GM18520 (cell line): ENCODE results near the gene ZNF219.

Experiments used
- ATAC-seq: cut with Tn5 transposase; IDR thresholded peaks from one replicate; pipeline ENCODE4 v1.9.1; 2021; ENCODE audit not compliant: unreplicated experiment

The ZNF219 gene

DNA sequence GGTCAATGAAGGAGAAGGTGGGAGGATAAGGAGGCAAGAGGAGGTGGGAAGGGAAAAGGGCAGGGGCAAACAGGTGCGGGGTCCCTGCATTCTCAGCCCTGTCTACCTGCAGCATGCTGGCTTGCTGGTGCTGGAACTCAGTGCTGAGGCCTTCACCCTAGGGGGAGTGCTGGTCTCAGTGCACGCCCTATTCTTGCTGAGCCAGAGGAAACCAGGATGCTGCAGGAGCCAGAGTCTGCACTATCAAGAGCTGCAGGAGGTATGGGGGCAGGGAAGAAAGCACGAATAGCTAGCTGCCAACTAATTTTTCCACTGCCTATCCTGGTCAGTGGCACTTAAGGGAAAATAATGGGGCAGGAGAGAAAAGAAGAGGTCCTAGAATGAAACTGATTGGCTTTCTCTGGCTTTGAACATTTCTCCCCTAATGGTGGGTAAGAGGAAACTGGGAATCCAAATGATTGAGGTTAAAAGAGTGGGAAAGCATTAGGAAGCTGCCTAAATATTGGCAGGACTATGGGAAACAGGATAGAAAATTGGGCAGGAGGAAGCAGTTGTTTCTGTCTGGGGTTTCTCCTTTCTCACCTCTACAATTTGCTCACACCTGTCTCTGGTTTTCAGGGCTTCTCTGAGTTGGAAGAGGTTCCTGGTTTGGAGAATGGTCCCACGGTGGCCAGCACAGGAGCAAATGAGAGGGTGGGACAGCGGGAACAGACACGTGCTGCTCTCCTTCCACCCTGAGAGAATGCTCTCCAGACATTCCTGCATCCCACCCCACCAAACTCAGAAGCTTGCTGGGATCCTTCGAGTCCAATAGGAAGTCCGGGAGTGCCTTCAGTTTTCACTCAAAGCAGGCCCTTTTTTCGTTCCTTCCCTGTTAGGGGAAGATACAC, 4.3 kb upstream of the ZNF219 start:
- no peak for ATAC-seq

DNA sequence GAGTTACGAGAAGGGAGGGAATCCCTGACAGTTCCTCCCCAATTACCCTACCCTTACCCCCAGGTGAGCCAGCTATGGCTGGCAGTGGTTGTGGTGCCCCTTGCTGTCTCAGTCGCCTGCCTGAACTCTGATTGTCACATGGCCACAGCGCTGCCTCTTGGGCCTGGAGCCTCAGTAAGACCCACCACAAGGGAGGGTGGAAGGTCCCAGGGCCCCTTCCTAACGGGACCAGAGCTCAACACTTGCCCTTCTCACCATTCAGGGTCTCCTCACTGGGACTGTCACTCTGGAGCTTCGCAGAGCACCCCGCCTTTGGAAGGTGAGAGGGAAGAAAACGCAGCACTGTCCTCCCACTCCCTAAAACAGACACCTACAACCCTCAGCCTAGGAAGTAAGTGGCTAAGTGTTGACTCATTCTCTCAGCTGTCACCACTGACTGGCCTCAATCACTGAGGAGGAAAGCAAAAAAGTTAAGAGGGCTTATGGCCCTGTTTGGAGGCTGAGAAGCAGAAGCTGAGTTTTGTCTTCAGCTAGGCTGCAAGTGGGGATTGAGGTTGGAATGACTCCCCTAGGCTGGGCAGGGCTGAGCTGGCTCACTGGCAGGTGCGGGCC, 3.5 kb upstream of the ZNF219 start:
- ATAC-seq: no peak

DNA sequence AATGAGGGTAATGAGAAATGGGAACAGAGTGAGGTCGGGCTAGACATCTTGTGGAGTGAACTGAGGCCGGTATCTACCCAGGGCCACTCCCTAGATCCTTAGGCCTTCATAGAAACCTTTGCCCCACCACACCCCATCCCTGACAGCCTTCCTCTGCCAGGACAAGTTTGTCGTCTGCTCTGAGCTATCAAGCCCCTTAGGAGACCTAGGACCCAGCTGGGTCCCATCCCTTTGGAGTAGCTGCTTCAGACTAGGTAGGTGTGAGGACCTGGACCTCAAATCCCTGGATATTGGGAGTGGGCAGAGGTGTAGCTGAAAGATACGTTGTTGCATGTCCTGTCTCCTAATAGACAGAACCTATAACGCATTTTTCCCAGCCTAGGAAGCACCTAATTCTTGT, 2.5 kb upstream of the ZNF219 start, which contains the start of gene TMEM253:
Gene TMEM253, plus strand, starts transcription at position 136 of the 400 bp plus-strand sequence. CDS start 278 bp downstream, outside the sequence.
- no peak for ATAC-seq

DNA sequence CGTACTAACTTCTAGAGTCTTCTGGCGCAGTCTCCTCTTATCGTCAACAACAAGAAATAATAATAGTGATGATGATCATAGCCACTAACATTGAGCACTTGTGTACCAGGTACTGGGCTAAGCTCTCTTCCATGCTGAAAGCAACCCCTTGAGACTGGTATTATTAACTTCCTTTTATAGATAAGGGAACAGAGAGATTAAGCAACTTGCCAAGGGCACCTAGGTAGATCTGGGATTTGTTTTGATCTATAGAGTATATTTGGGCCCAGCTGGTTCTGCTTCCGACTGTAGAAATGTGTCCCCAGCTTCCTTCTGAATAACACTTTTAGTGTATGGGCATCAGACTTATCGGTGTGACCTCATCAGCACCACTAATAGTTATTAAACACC, 1.1 kb upstream of the ZNF219 start:
- no peak for ATAC-seq

DNA sequence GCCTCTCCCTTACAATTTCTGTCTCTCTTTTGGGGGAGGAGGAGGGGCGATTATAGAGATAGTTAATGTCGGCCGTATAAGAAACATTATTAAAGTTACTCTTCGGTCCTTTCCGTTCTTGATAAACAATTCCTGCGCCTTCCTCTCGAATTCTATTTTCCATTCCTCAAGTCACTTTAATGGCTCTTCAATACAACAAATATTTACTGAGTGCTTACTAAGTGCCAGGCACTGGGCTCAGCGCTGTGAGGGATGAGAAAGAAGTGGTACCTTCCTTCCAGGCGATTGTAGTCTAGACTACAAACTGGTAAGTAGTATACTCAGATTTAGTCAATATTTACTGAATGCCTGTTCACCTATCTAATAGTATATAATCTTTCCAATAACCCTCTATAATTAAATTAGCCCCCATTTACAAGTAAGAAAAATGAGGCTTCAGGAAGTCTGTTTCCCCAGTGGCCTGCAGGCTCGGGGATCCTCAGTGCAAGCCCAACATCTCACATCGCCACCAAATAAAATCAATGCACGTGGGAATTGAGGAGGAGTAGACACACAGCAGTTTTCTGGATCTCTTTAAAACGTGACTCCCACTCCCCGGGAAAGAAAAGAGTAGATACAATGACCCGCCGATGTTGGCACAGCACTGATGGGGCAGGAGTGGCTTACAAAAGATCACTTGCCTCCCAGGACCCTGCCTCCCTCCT, 589 bp upstream of the ZNF219 start:
- ATAC-seq: no peak

DNA sequence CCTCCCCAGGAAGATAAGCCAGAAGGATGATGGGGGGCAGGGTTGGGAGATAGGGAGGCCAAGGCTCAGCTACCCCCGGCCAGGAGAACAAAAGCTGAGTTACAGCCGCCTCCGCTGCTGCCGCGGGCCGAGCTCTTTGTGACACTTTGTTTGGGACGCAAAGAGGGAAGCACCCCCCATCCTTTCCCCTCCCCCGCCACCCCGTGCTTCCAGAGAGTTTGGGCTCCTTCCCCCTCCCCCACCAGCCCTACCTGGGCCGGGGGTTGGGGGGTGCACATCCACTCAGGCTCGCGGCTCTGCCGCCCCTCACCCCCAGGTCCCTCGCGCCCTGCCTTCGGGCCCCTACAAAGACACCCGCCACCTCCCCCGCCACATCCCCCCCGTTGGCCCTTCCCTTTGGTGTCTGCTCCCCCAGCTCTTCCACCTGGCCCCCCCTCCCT, 799 bp downstream of the ZNF219 start:
- no peak for ATAC-seq

DNA sequence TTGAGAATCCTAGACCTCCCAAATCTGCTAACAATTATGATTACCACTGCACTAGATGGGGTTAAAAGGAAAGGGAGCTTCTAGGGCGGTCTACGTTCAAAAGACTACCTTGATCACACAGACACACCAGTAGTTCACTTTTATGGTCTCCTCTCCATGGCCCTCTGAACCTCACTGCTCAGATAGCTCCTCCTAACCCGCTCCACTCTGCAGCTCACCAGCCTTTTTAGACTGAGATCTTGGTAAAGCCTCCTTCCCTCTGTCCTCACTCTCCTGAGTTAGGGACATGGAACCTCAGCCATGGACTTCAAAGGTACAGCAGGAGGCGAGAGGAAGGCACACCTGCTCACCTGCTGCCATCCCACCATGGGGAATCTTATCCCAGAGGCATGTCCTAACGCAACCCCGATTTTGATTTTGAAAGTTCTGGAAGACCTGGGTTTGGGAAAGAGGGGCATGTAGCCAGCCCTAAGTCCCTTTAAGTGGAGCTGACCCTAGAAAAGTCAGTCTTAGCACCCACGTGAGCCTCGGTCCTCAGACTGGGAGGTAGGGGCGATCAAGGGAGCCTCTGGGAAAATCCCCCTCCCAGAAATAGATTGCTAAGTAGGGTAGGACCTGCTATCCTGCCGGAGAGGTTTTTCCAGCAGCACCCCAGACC, 1.3 kb downstream of the ZNF219 start:
- no peak for ATAC-seq

DNA sequence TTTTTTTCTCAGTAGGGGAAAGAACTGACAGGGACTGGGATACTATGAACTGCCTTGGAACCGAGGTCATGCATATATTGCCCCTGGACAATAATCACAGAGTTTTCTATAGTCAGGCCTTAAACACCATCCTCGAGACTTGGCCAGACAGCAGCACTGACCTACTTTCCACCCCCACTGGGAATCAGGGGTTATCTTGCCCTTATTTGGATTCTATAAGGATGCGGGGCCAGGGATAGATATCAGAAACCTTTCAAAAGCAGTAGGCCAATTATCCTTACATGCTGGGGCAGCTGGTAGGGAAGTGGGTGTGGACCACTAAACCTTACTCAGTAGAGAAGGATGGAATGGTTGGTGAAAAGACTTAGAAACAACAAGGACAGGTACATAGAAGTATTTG, 2.0 kb downstream of the ZNF219 start:
- ATAC-seq: no peak

DNA sequence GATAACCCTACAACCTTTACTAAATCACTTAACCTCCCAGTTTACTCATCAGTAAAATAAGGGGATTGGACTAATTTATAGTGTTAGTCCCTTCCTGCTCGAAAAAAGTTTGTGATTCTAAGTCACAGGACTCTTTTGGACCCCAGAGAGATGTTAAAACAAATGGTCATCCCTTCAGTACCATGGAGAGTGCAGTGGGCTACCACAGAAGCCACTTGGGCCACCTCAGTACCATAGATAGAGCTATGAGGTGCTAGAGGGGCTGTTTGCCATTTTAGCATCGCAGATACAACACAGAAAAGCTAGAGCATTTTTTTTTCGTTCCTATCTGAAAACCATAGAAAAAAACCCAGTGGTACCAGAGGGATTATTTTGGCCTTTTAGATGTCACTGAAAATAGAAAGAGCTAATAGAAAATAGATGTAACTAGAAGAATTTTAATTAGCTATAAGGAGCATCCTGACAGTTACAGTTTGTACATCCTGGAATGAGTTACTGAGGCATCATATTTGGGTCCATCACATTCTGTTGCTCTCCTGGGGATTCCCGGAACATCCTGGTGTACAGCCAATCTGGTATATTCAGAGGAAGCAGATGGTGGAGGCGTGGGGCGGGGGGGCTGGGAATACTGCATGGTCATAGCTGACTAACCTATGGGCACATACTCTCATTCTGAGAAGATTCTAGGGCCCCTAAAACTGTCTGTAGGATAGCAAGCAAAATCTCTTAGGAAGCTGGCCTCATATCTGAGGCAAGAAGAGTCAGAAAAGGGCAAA, 2.8 kb downstream of the ZNF219 start:
- ATAC-seq: no peak

DNA sequence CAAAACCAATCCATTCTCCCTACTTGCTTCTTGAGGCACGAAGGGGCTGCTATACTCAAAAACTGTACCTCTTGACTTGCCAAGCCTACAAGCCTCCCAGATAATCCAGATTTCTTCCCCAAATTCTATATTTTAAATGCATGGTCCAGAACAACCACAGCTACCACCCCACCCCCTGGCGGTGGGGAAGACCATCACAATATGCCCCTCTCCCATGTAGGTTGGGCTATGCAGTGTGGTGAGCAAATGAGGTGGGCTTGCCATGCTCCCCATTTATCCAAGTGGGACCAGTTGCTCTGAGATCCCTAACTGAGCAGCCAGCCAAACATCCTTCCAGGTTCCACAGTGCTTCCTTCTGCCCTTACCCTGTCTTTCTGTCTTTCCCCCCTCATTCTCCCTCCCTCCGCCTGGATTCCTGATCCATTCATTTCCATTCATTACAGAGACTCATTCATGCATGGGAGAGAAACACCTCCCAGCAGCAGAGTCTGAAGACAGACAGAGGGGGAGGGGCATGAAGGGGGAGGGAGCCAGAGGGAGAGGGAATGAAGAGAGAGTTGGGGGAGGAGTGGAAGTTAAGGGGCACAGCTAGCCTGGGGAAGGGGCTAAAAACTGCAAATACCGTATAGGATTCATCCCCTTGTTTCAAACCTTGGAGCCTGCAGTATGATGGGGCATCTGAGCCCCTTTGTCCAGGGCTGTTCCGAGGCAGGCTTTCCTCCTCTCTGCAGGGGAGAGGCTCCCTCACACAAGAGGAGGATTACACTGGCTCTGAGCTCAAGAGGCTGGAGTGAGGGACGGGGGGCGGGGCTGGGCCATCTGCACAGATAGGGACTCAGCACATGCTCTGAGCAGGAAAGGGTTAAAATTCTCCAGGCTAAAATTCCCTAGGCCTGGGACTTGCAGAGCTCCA, 4.4 kb downstream of the ZNF219 start:
- ATAC-seq: no peak

DNA sequence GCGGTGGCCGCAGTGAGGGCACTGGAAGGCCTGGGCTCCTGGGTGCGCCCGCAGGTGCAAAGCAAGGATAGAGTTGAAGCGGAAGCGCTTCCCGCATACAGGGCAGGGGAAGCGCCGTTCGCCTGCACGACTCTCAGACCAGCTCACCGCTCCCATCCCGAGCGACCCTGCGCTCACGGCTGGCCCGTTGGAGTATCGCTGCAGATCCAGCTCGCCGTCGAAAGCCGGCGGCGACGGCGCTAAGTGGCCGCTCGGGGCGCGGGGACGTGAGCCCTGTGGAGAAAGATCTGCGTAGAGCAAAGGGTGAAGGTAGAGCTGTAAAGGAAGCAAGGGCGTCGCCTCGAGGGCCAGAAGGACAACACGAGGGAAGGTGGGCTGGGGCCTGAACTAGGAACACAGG, 5.4 kb downstream of the ZNF219 start:
- no peak for ATAC-seq

DNA sequence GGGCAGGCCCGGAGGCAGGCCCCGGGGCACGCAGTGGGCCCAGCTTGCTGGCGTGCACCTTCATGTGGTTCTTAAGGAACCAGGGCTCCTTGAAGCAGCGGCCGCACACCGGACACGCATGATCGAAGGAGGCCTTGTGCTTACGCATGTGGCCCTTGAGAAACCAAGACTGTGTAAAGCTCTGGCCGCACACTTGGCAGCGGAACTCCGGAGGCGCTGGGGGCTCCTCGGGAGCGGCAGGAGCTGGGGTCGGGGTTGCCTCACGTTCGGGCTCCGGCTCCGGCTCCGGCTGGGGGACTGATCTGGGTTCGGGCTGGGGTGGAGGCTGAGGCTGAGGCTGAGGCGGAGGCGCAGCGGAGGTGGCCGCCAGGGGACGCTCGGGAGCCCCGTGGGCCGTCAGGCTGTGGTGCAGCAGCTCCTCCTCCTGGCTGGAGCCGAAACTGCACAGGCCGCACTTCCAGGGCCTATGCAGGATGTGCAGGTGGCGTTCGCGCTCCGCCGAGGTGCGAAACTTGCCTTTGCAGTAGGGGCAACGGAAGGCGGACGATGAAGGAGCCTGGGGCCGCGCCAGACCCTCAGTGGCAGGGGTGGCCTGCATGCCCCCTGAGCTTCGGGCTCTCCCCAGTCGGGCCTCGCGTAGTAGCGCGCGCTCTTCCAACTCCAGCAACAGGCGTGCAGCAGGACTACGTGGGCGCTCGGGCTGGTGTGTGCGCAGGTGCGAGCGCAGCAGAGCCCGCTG, 6.0 kb downstream of the ZNF219 start:
- ATAC-seq: peak; percentile 70

DNA sequence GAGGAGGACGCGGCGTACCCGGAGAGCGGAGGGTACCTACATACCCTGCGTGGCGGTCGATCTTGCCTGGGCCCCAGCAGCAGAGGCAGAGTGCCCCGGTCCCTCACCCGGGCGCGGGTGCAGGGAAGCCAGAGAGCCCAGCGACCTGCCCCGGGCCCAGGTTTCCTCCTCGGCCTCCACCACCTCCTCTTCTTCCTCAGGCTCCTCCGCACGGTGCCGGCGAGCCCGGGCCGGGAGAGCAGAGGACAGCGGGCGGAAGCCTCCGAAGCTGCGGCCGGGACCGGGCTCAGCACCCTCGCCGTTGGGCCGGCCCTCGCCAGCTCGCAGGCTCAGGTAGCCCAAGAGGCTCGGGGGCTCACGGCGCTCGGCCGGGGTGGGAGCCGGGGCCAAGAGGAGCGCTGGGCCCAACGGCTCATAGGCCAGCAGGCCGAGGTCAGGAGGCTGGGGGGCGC, 6.6 kb downstream of the ZNF219 start:
- no peak for ATAC-seq

DNA sequence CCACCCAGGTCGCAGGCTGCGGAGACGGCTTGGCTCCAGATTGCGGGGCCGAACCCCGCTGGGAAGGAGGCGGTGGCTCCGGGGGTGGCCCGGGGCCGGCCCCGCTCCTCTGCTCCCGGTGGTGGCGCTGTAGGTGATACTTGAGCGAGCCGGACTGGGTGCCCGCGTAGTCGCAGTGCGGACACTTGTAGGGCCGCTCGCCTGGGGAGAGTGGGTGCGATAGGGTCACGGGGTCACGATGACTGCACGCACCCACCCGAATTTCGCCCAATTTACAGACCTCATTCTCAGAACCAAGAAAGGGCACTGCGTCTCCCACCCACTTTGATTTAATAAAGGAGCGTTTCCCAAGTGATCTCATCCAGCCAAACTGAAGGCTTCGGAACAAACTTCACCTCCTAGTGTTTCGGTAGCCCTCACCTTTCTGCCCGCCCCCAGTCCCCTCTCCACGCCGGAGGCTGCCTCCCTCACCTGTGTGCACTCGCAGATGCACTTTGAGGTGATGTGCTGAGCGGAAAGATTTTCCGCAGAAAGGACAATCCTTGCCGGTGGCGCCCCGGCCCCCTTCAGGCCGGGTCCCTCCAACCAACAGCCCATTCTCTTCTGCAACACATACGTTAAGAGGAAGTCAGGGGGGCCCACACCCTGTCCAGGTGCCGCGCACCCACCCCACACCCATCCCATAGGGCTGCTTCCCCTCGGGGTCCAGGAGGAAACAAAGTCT, 7.4 kb downstream of the ZNF219 start:
- ATAC-seq: no peak

DNA sequence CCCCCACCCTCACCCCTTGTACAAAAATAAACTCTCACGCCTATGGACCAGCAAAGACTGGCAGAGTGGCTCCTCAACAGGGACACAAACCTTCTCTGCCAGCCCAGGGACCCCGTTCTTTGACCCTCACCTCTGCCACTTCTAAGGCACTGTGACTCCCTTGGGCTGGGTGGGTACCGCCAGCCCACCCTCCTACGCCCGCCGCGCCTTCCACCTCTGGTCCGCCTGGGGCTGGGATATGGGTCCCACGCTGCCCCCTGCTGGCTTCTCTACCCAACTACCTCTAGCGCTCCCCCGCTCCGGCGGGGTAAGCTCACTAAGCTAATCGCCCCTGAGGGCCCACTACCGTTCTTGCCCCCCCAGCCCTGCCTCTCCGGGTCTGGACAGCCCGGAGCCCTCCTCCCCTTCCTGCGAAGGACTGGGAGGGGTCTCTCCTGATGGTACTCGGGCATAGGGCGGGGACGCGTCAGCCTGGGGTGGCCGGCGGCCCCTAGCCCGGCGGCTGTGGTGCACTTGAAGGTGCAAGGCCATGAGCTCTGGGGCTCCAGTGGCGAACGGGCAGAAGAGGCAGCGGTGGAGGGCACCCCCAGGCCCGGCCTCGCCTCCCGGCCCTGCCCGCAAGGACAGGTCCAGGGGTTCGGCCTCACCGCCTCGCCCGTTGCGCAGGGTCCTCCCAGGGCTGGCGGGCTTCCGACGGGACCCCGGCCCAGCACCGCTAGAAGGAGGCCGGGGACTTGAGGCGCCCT, 8.1 kb downstream of the ZNF219 start:
- ATAC-seq: no peak

DNA sequence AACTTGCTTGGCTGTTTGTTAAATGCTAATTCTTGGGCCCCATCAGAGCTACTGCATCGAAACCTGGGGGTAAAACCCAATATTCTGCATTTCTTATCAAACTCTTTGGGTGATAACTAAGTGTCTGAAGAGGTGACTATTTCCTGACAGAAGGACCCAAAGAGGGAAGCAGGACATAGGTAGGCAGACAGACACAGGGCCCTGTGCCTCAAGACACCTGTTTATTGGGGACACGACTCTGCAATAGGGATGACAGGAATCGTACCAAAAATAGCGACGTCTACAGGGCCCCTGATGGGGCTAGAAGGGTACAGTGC, 8.6 kb downstream of the ZNF219 start:
- no peak for ATAC-seq

DNA sequence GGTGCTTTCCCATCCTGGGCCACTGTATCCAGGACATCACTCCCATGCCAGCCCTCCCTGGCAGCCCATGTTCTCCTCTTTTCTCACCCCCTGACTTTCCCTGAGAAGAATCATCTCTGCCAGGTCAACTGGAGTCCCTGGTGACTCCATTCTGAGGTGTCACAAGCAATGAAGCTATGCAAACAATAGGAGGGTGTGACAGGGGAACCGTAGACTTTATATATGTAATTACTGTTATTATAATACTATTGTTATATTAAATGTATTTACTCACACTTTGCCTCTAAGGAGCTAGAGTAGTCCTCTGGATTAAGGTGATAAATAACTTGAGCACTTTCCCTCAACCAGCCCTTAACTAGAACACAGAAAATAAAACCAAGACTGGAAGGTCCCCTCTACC, 9.2 kb downstream of the ZNF219 start:
- no peak for ATAC-seq

DNA sequence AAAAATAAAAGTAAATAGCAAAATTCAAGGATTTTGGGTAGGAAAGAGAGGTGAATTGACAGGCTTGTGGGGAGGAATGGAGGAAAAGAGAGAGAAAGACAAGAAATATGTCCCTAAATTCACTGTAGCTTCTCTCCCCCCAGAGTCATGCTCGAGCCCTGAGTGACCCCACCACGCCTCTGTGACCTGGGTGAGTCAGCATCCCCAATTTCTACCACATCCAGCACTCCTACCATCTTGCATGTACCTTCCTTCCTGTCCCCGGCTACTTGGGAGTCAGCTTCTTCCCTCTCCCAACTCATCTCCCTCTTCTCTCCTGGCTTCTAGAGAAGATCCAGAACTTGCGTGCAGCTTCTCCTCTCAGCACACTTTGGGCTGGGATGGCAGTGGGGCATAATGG, 9.8 kb downstream of the ZNF219 start:
- no peak for ATAC-seq
